GM21528 (cell line): Measurements from ENCODE around the gene OR1D2.
"Not testable (repeated sequence)": the region's sequence is repeated elsewhere in the genome, so short reads cannot be mapped to it uniquely, and the experiment has no call there.

Experiments used
- ATAC-seq: cut with Tn5 transposase; IDR thresholded peaks from one replicate; pipeline ENCODE4 v1.9.1; 2021; ENCODE audit warnings: mild to moderate bottlenecking, moderate library complexity; ENCODE audit not compliant: unreplicated experiment, low FRiP score

Gene OR1D2

DNA sequence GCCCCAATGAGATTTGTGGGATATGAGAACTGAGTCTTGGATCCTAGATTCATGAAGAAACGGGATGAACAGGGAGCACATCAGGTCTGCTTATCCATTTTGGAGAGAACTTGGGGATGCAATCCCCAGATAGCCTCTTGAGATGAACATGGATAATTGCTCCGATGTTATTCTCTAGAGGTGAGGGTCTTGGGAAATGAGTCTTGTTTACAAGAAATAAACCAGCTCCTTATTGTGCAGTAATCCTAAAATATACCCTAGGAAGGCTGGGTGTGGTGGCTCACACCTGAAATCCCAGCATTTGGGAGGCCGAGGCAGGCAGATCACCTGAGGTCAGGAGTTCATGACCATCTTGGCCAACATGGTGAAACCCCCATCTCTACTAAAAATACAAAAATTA lies at the start of gene OR1D2:
OR1D2 (minus strand) TSS at position 101 of the 400 bp plus-strand sequence. CDS start 11,426 bp downstream, outside the sequence.
- ATAC-seq: no peak

DNA sequence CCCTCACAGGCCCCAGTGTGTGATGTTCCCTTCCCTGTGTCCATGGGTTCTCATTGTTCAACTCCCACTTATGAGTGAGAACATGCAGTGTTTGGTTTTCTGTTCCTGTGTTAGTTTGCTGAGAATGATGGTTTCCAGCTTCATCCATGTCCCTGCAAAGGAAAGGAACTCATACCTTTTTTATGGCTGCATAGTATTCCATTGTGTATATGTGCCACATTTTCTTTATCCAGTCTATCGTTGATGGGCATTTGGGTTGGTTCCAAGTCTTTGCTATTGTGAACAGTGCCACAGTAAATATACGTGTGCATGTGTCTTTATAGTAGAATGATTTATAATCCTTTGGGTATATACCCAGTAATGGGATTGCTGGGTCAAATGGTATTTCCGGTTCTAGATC lies 33.3 kb upstream of the OR1D2 start:
- ATAC-seq: not testable (repeated sequence)

DNA sequence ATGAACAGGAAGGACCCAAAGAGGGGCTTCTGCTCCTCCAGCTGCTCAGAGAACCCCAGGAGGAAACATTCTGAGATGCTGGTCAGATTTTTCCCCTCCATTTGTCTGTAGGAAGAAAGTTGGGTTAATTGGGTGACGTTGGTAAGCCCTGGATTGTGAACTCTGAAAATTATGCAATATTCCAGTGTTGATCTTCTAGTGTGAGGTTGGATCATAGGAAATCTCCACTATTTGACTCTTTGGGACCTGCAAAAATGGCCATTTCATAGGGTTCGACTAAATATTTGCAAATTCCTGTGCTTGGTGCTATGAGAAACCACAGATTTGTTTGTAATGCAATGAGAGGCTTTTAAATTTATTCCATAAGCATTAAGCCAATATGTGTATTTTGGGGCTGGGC lies 23.2 kb upstream of the OR1D2 start, which contains the start of gene OR1G1:
OR1G1 (minus strand) TSS at position 101 of the 400 bp plus-strand sequence; CDS start at position 101, 0 bp downstream.
- ATAC-seq: no peak

- ATAC-seq: not testable (repeated sequence)
These were observed 30.4 kb downstream of the OR1D2 start for GRCh38 chr17:3073850-3074249.

- ATAC-seq: not testable (repeated sequence)
These were observed 39.0 kb downstream of the OR1D2 start for GRCh38 chr17:3065192-3065591.

DNA sequence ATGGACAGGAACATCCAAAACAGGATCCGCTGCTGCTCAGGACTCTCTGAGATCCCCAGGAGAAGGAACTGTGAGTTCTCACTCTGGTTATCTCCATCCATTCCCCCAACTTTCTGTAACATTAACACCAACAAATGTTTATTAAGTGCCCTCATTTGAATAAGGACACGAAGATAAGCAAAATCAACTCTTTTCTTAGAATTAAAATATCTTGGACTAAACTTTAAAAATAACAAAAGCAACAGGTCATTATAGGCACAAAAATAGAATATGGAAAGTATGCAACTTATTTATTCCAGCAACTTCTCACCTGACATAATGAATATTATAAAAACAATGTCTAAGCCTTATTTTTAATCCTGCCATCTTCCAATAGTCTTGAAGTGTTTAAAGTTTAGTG lies 40.7 kb downstream of the OR1D2 start, which contains the start of gene OR1D5:
OR1D5 (minus strand) TSS at position 101 of the 400 bp plus-strand sequence; CDS start at position 101, 0 bp downstream.
- ATAC-seq: not testable (repeated sequence)

- not testable (repeated sequence) for ATAC-seq
These were observed 41.3 kb downstream of the OR1D2 start for GRCh38 chr17:3062824-3063377.

DNA sequence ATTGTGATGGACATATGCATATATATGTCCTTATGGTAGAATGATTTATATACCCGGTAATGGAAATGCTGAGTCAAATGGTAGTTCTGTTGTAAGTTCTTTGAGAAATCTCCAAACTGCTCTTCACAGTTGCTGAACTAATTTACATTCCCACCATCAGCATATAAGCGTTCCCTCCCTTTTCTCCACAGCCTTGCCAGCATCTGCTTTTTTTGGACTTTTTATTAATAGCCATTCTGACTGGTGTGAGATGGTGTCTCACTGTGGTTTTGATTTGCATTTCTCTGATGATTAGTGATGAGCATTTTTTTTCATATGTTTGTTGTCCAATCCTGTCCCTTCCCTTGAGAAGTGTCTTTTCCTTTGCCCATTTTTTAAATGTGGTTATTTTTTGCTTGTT lies 49.4 kb downstream of the OR1D2 start:
- not testable (repeated sequence) for ATAC-seq

GRCh38 chr17:3049705-3050295 lies 54.4 kb downstream of the OR1D2 start:
- ATAC-seq: no peak

- ATAC-seq: peak; percentile 97
These were observed 55.3 kb downstream of the OR1D2 start for GRCh38 chr17:3048727-3049471.

DNA sequence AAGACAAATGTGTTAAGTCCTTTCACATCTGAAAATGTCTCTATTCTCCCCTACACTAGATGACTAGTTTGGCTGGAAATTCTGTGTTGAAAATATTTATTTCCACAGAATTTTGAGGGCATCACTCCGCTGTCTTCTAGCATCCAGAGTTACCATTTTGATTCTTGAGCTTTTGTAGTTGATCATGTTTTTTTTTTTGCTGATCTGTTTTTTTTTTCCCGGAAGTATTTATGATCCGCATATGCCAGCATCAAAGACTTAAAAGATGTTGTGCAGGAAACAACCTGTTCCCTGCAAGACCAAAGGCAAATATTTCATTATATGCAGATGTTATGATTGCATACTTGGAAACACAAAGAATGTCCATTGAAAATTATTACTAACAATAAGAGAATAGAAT lies 57.5 kb downstream of the OR1D2 start:
- ATAC-seq: no peak

- ATAC-seq: no peak
These were observed 60.4 kb downstream of the OR1D2 start for GRCh38 chr17:3043737-3044365.

DNA sequence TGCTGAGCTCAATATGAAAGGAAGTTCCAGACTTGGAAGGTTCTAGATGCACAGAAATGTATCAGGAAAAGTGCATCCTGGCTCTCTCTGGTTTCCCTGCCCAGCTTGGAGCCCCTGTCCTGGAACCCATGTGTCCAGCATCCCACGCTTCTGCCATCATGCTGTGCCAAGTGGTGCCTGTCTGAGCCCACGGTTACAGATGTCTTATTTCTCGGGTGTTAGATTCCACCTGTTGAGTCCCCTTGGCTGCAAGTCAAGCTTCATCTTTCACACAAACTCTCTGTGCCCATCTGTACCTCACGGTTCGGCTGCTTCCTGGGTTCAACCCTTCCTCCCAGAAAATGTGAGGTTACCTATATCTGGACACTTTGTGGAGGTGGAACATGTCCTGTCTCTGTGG lies 63.3 kb downstream of the OR1D2 start:
- no peak for ATAC-seq

- ATAC-seq: no peak
These were observed 64.5 kb downstream of the OR1D2 start for GRCh38 chr17:3039736-3040135.

DNA sequence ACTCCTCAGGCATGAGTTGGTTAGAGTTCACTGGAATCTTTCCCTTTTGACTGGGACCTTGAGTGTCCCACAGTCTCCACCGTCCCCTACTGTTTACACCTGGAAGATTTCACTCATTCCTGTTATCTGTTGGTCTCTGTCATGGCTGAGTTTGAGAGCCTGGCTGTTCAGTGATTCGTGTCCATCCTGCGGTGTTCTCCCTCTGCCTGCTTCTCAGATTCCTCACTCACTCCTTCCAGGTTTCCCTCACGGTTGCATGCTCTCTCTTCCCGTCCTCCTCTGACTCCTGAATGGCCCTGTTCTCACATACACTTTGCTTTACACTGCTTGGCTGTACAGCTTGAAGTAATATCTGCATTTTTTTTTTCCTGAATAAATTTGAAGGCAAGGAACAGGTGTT lies 65.3 kb downstream of the OR1D2 start:
- no peak for ATAC-seq
